Measurements from ENCODE around the gene RTN4RL1. TPM values are rescaled to one million over a fixed set of nuclear protein-coding genes. Genes with fewer than 3 reads are reported as not detected.

The RTN4RL1 gene
- total RNA-seq, 2 experiments from 2014 or later = not detected

- Histone ChIP-seq H2AFZ (ENCODE audit: low read length) (no peak overlapping the region), H3K9me3 (ENCODE audit: low read length) (no peaks in the 10 kb centered on the region), H3K36me3 (ENCODE audit: insufficient read depth, low read length) (no peaks in the 10 kb centered on the region), H3K4me3 (ENCODE audit: low read depth, low read length, poor library complexity, severe bottlenecking) (no peak overlapping the region), H4K20me1 (ENCODE audit: insufficient read depth, low read length) (no peaks in the 10 kb centered on the region), H3K79me2 (ENCODE audit: insufficient read depth, low read depth, low read length) (no peaks in the 10 kb centered on the region), H3K4me1 (ENCODE audit: insufficient read depth, low read length, poor library complexity, severe bottlenecking) (no peaks in the 10 kb centered on the region), H3K9me2 (ENCODE audit: insufficient read depth, low read length) (no peaks in the 10 kb centered on the region), H3K27ac (ENCODE audit: low read depth, low read length, poor library complexity, severe bottlenecking) (no peak overlapping the region), H3K4me2 (ENCODE audit: low read length) (no peak overlapping the region)
- POLR2A ChIA-PET = no interaction called here
- no peak for TF ChIP-seq EZH2phosphoT487 (IDR thresholded peaks at IDR 0.05; ENCODE audit: borderline replicate concordance, low read depth, low read length)
- no peak for TF ChIP-seq CTCF (conservative IDR thresholded peaks at IDR 0.05; ENCODE audit: low read length)
- DNase-seq (ENCODE audit: low spot score) = no peak
- no TSS peak for BruUV-seq (replicated peaks)
- intact Hi-C loops (cut with micrococcal nuclease; ENCODE audit: unreplicated experiment) = no loop called here
- CTCF ChIA-PET (ENCODE audit: unreplicated experiment) = no interaction called here
These were observed 21.6 kb downstream of the RTN4RL1 start for GRCh38 chr17:2003525-2003924.

- Histone ChIP-seq H3K4me3 (ENCODE audit: low read depth, low read length, poor library complexity, severe bottlenecking) (no peak overlapping the region), H2AFZ (ENCODE audit: low read length) (no peak overlapping the region), H3K4me2 (ENCODE audit: low read length) (no peak overlapping the region), H3K9me2 (ENCODE audit: insufficient read depth, low read length) (no peaks in the 10 kb centered on the region), H3K9me3 (ENCODE audit: low read length) (no peaks in the 10 kb centered on the region), H3K27ac (ENCODE audit: low read depth, low read length, poor library complexity, severe bottlenecking) (no peak overlapping the region), H3K4me1 (ENCODE audit: insufficient read depth, low read length, poor library complexity, severe bottlenecking) (no peaks in the 10 kb centered on the region), H3K79me2 (ENCODE audit: insufficient read depth, low read depth, low read length) (no peaks in the 10 kb centered on the region), H3K36me3 (ENCODE audit: insufficient read depth, low read length) (no peaks in the 10 kb centered on the region), H4K20me1 (ENCODE audit: insufficient read depth, low read length) (no peaks in the 10 kb centered on the region)
- no TSS peak for BruUV-seq (replicated peaks)
- no peak for DNase-seq (ENCODE audit: low spot score)
- TF ChIP-seq CTCF (conservative IDR thresholded peaks at IDR 0.05; ENCODE audit: low read length) (no peak), EZH2phosphoT487 (IDR thresholded peaks at IDR 0.05; ENCODE audit: borderline replicate concordance, low read depth, low read length) (no peak)
- intact Hi-C loops (cut with micrococcal nuclease; ENCODE audit: unreplicated experiment) = no loop called here
- CTCF ChIA-PET (ENCODE audit: unreplicated experiment) = no interaction called here
- POLR2A ChIA-PET = interaction anchor here (0.7 kb wide), 1 partner anchor 289 kb away, joined by 3 read pairs; no protein-coding TSS in a partner anchor
These were observed 22.3 kb downstream of the RTN4RL1 start for GRCh38 chr17:2002767-2003329.

GRCh38 chr17:1999557-2000251, 25.4 kb downstream of the RTN4RL1 start:
- H3K79me2 ChIP-seq (ENCODE audit: insufficient read depth, low read depth, low read length) = no peaks in the 10 kb centered on the region
- DNase-seq (ENCODE audit: low spot score) = no peak
- no peak overlapping the region for H2AFZ ChIP-seq (ENCODE audit: low read length)
- H3K9me2 ChIP-seq (ENCODE audit: insufficient read depth, low read length) = no peaks in the 10 kb centered on the region
- CTCF ChIA-PET (ENCODE audit: unreplicated experiment) = no interaction called here
- intact Hi-C loops (cut with micrococcal nuclease; ENCODE audit: unreplicated experiment) = no loop called here
- no peak overlapping the region for H3K27ac ChIP-seq (ENCODE audit: low read depth, low read length, poor library complexity, severe bottlenecking)
- POLR2A ChIA-PET = no interaction called here
- H4K20me1 ChIP-seq (ENCODE audit: insufficient read depth, low read length) = no peaks in the 10 kb centered on the region
- no peak overlapping the region for H3K4me3 ChIP-seq (ENCODE audit: low read depth, low read length, poor library complexity, severe bottlenecking)
- TF ChIP-seq CTCF (conservative IDR thresholded peaks at IDR 0.05; ENCODE audit: low read length) = no peak
- TF ChIP-seq EZH2phosphoT487 (IDR thresholded peaks at IDR 0.05; ENCODE audit: borderline replicate concordance, low read depth, low read length) = no peak
- no peaks in the 10 kb centered on the region for H3K9me3 ChIP-seq (ENCODE audit: low read length)
- H3K4me1 ChIP-seq (ENCODE audit: insufficient read depth, low read length, poor library complexity, severe bottlenecking) = no peaks in the 10 kb centered on the region
- H3K36me3 ChIP-seq (ENCODE audit: insufficient read depth, low read length) = no peaks in the 10 kb centered on the region
- H3K4me2 ChIP-seq (ENCODE audit: low read length) = no peak overlapping the region
- no TSS peak for BruUV-seq (replicated peaks)
